GM12801 (cell line): Measurements from ENCODE around the gene RNF141.

Source experiments
- CTCF ChIP-seq: IDR thresholded peaks from one replicate; pipeline ENCODE4 v1.5.1; 2011; ENCODE audit warnings: control low read depth; ENCODE audit not compliant: insufficient read length; ENCODE audit errors: extremely low read depth

RNF141 gene

GRCh38 chr11:10561043-10561818 is 20.2 kb upstream of the RNF141 start:
- no peak for TF ChIP-seq CTCF

GRCh38 chr11:10558288-10558687 is 17.3 kb upstream of the RNF141 start:
- TF ChIP-seq CTCF = no peak

GRCh38 chr11:10556590-10556989 is 15.6 kb upstream of the RNF141 start:
- no peak for TF ChIP-seq CTCF

GRCh38 chr11:10551845-10552352 is 10.9 kb upstream of the RNF141 start:
- TF ChIP-seq CTCF = no peak

GRCh38 chr11:10551290-10551592 is 10.3 kb upstream of the RNF141 start:
- TF ChIP-seq CTCF = no peak

- no peak for TF ChIP-seq CTCF
Measured at GRCh38 chr11:10550503-10551289, 9.7 kb upstream of the RNF141 start.

- TF ChIP-seq CTCF = no peak
Measured at GRCh38 chr11:10544491-10545465, 3.8 kb upstream of the RNF141 start.
